ENCODE results near the gene MUCL3.
"Not testable (repeated sequence)": the region's sequence is repeated elsewhere in the genome, so short reads cannot be mapped to it uniquely, and the experiment has no call there.

Gene MUCL3, protein sequence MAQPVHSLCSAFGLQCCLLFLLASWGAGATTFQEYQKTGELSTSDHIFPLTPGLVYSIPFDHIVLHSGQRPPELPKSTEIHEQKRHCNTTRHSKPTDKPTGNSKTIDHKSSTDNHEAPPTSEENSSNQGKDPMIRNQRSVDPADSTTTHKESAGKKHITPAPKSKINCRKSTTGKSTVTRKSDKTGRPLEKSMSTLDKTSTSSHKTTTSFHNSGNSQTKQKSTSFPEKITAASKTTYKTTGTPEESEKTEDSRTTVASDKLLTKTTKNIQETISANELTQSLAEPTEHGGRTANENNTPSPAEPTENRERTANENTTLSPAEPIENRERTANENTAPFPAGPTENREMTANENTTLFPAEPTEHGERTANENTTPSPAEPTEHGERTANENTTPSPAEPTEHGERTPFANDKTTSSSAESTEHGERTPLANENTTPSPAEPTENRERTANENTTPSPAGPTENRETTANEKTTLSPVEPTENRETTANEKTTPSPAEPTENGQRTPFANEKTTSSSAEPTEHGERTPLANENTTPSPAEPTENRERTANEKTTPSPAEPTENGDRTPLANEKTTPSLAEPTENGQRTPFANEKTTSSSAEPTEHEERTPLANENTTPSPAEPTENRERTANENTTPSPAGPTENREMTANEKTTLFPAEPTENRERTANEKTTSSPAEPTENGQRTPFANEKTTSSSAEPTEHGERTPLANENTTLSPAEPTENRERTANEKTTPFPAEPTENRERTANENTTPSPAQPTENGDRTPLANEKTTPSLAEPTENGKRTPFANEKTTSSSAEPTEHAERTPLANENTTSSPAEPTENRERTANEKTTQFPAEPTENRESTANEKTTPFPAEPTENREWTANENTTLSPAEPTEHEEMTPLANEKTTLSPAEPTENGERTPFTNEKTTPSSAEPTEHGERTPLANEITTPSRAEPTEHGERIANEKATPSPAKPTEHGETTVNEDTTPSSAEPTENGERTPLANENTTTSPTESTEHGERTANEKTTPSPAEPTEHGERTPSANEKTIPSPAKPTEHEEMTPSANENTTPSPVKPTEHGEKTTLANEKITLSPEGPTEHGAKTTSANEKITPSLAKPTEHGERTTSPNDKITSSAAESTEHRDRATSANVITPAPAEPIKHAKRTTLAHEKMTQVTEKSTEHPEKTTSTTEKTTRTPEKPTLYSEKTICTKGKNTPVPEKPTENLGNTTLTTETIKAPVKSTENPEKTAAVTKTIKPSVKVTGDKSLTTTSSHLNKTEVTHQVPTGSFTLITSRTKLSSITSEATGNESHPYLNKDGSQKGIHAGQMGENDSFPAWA (N-terminal part only)

GRCh38 chr6:30940361-30940986 is at the start of gene MUCL3:
Gene MUCL3 (plus strand): TSS chr6:30940973. CDS start chr6:30941000, 27 bp downstream.
- DNase-seq, result no peak

DNA sequence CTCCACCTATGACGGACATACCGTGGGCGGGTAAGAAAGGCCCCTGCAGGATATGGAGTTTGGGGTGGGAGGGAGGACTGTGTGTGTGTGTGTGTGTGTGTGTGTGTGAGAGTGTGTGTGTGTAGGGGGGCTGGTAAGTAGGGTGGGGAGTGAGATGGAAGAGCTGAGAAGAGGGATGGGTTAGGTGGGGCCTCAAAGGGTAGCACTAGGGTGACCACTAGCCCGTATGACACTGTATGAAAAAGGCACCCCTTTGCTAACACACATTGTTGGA is 49.4 kb upstream of the MUCL3 start:
- DNase-seq, result no peak

- no peak for DNase-seq
Measured at GRCh38 chr6:30891816-30892538, 48.8 kb upstream of the MUCL3 start.

GRCh38 chr6:30893001-30893591 is 47.7 kb upstream of the MUCL3 start:
- no peak for DNase-seq

GRCh38 chr6:30893666-30894065 is 47.1 kb upstream of the MUCL3 start:
- no peak for DNase-seq

DNA sequence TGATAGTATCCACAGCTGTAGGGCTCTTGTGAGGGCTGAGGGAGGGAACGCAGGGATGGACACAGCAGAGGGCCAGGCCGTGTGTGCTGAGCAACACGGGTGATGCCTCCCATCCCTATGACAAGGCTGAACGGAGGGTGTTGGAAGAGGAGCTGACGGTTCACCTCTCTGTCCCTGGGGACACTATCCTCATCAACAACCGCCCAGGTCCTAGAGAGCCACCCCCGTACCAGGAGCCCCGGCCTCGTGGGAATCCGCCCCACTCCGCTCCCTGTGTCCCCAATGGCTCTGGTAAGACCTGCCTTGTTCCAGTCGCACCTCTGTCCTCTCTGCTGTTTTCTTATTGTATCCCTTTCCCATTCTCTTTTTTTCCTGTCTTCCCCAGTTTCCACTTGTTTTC is 46.4 kb upstream of the MUCL3 start:
- no peak for DNase-seq

GRCh38 chr6:30894935-30895334 is 45.8 kb upstream of the MUCL3 start:
- DNase-seq, result no peak

- DNase-seq, result no peak
Measured at GRCh38 chr6:30895343-30895742, 45.4 kb upstream of the MUCL3 start.

GRCh38 chr6:30896541-30896940 is 44.2 kb upstream of the MUCL3 start:
- no peak for DNase-seq

DNA sequence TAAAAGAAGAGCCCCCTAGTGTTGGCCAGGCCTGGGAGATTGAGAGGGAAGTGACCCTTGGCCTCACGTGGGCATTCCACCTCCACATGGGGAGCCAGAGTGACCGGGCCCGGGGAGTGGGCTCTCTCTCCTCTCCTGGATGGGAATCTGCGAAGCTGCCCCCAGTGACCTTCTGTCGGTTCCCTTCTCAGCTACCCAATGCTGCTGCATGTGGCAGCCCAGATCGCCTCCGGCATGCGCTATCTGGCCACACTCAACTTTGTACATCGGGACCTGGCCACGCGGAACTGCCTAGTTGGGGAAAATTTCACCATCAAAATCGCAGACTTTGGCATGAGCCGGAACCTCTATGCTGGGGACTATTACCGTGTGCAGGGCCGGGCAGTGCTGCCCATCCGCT is 42.9 kb upstream of the MUCL3 start:
- DNase-seq, result no peak

- DNase-seq, result no peak
Measured at GRCh38 chr6:30898750-30899360, 41.9 kb upstream of the MUCL3 start.

DNA sequence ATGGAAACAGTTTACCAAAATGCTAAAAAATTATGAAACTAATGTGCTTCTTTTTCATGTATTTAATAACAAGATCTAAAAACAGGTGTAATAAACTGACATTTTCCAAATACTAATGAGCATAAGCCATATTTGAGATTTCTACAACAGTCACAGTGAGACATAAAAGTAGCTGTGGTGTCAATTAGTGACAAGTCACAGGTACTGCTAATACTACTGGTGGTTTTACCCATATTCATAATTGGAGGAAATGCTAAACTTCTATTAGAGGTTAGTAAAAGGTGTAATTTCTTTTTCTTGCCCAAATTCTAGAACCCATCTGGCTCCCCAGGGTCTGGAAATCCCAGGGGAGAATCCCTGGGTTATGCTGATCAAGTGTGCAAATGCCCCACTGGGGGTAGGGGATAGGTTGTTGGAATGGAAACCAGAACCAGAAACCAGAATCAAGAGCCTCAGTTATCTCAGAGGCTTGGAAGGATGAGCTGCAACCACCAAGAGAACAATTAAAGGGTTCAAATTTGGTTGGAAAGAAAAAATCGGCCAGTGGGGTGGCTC is 39.8 kb upstream of the MUCL3 start:
- no peak for DNase-seq

DNA sequence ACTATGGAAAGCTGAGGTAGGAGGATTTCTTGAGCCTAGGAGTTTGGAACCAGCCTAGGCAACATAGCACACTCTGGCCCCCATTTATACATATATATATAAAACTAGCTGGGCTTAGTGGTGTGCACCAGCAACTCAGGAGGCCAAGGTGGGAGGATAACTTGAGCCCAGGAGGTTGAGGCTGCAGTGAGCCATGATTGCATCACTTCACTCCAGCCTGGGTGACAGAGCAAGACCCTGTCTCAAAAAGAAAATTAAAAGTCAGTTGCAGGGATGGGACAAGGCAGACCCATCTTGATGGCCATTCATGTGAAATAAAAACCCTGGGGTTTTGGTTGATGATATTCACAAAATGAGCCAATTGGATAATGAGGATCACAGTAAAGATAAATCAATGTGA is 39.3 kb upstream of the MUCL3 start:
- no peak for DNase-seq

- DNase-seq, result not testable (repeated sequence)
Measured at GRCh38 chr6:30902196-30902595, 38.6 kb upstream of the MUCL3 start.

DNA sequence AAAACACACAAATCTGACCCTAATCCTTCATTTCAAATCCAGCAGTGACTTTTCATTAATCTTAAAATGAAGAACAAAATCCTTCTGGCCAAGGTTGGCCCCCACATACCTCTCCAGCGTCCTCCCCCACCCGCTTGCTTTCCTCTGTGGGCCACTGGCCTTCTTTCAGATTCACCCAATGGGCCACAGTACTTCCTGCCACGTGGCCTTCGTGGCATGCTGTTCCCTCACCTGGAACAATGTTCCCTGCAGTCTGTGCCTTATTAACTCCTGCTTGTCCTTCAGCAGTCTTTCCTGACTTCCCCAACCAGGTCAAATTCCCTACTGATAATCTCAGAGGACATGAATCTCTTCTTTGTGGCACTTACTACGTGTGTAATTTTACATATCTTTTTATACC is 38.1 kb upstream of the MUCL3 start:
- no peak for DNase-seq

GRCh38 chr6:30903236-30903635 is 37.5 kb upstream of the MUCL3 start:
- no peak for DNase-seq

GRCh38 chr6:30907290-30907757 is 33.4 kb upstream of the MUCL3 start:
- DNase-seq, result not testable (repeated sequence)

DNA sequence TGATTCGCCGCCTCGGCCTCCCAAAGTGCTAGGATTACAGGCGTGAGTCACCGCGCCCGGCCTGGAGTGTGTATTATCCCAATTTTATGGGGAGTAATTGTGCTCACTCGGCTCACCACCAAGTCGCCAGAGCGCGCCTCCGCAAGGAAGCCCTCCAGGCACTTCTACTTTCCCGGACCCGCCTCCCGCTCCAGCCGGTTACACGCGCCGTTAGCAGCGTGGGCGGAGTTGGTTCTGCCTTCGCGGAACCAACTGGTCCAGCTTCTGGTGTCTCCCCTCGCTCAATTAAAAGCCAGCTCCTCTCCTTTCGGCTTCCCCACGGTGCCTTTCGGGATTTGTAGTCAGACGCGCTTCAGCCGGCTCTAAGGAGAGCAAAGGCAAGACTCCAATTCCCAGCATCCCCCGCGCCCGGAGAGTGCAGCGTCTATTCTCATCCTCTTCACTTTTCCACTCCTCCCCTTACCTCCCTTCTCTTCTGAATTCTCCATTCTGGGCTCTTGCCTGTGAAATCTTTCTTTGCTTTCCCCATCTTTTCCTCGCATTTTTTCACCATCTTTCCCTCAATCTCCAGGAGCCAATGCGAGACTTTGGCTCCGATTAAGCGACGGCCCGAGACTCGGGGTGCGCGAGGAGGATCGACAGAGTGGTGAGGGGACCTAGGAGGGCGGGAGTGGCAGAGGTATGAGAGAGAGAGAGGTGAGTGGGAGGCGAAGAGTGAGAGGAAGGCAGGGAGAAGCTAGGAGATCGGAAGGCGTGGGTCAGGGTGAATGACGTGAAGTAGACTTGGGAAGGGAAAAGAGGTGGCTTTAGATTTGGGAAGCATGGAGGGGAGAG is 32.8 kb upstream of the MUCL3 start, which contains the start of gene GTF2H4:
Gene GTF2H4, plus strand, starts transcription at position 450 of the 834 bp plus-strand sequence.
- peak; percentile 97 for DNase-seq

GRCh38 chr6:30908700-30909099 is 32.1 kb upstream of the MUCL3 start:
- DNase-seq, result no peak

DNA sequence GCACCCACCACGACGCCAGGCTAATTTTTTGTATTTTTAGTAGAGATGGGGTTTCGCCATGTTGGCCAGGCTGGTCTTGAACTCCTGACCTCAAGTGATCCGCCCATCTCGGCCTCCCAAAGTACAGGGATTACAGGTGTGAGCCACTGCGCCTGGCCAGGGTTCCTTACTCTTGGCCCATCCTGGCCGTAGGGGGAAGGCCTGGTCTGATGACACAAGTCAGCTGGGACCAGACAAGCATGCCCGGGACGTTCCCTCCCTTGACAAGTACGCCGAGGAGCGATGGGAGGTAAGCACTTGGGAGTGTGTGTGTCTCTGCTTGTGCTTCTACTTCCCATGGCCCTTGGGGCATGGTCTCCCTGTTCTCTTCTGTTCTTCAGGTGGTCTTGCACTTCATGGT is 30.3 kb upstream of the MUCL3 start:
- not testable (repeated sequence) for DNase-seq

All from activated CD4-positive, alpha-beta T cell treated with anti-CD3 and anti-CD28 coated beads for 48 hours (primary cell).